Measurements from ENCODE around the gene CARD11. TPM values are rescaled to one million over a fixed set of nuclear protein-coding genes. Genes with fewer than 3 reads are reported as not detected.
"Not testable (repeated sequence)": the region's sequence is repeated elsewhere in the genome, so short reads cannot be mapped to it uniquely, and the experiment has no call there.

The CARD11 gene
- total and polyA plus RNA-seq, 3 donors from 2014 or later = 2.9 to 3.9 (median 3.2) TPM

DNA sequence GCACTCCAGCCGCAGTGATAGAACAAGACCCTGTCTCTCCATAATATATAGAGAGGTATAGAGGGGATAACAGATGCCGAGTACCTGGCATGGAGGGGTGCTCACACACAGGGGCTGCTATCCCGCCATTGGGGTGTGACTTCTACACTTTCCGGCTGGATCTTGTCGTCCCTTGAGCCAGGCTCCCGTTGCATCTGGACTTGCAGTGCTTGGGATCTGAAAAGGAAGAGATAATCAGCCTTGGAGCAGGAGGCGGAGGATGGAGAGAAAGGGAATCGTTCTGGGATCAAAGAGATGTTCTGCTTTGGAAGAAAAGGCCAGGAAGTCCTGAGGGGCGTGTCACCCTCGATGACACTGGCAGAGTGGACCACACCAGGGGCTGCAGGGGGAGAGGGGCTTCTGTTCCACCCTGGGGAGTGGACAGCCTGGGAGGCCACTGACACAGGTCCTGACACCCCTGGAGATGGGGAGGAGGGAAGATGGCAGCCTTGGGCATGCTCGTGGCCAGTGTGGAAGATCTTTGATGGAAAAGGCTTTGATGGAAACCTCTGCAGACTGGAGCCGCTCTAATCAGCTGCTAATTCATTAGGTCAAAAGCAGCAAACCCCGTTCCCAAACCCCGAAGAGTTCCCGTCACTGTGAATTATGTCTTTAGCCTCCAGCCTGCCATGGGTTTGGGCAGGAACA is 85.1 kb downstream of the CARD11 start:
- WGBS, 2 donors = 77 to 81% methylated on average over 14 to 15 of the region's 15 CpGs
- intact Hi-C loops (cut with DNase I; ENCODE audit: low total_unique reads) = no loop called here
- no peak overlapping the region for H3K4me3 ChIP-seq

GRCh38 chr7:2957369-2957727 is 86.3 kb downstream of the CARD11 start:
- DNase-seq; H3K4me1 ChIP-seq; H3K27ac ChIP-seq; H3K4me3 ChIP-seq; H3K9me3 ChIP-seq; H3K27me3 ChIP-seq; H3K36me3 ChIP-seq (ENCODE audit: low read depth, missing control alignments); intact Hi-C loops (cut with DNase I; ENCODE audit: low total_unique reads): not testable (repeated sequence)
- WGBS, 2 donors = 97 to 98% methylated on average over 5 of the region's 5 CpGs

More for the DNA sequence above, 85.1 kb downstream of the CARD11 start:
- no peak overlapping the region for H3K27ac ChIP-seq
- H3K4me1 ChIP-seq = no peaks in the 10 kb centered on the region
- H3K9me3 ChIP-seq = no peaks in the 10 kb centered on the region
- H3K27me3 ChIP-seq = no peaks in the 10 kb centered on the region
- DNase-seq = no peak
- TF ChIP-seq POLR2A (IDR thresholded peaks at IDR 0.05) = no peak
- no peaks in the 10 kb centered on the region for H3K36me3 ChIP-seq (ENCODE audit: low read depth, missing control alignments)

DNA sequence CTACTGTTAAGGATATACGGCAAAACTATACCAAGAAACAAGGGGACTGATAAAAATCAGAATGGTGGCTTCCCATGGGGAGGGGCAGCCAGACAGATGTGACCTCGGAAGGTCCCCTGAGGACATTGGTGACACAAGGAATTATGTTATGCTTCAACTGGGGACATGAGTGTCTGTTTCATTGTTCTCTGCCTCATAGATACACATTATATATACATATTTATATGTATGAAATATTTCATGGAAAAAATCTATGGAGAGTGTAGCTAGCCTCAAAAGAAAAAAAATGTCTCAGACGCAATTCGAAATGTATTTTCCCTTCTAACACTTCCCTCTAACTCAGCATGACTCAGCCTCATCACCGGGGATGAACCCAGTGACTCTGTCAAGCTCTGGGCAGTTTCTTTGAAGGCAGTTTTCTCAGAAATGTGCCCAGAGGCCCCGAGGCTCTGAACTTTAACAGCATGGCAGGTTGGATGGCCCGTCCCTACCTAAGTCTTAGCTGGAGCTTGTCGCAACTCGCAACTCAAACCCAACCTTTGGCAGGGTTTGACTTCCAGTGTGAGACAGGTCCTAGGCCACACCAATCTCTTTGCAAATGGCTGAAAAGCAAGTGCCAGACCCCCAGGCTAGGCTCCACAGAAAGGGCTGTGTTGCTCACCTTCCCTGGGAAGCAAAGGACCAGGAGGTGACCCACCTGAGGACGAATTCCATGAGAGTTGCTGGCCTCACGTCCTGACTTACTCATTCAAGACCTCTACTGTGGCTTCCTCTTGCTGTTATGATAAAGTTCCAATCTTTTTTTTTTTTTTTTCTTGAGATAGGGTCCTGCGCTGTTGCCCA is 86.9 kb downstream of the CARD11 start:
- Histone ChIP-seq H3K4me3 (no peak overlapping the region), H3K36me3 (ENCODE audit: low read depth, missing control alignments) (no peaks in the 10 kb centered on the region), H3K4me1 (no peaks in the 10 kb centered on the region), H3K27ac (no peak overlapping the region), H3K9me3 (no peaks in the 10 kb centered on the region), H3K27me3 (no peaks in the 10 kb centered on the region)
- intact Hi-C loops (cut with DNase I; ENCODE audit: low total_unique reads) = no loop called here
- no peak for TF ChIP-seq POLR2A (IDR thresholded peaks at IDR 0.05)
- TF ChIP-seq, protein P1, sequence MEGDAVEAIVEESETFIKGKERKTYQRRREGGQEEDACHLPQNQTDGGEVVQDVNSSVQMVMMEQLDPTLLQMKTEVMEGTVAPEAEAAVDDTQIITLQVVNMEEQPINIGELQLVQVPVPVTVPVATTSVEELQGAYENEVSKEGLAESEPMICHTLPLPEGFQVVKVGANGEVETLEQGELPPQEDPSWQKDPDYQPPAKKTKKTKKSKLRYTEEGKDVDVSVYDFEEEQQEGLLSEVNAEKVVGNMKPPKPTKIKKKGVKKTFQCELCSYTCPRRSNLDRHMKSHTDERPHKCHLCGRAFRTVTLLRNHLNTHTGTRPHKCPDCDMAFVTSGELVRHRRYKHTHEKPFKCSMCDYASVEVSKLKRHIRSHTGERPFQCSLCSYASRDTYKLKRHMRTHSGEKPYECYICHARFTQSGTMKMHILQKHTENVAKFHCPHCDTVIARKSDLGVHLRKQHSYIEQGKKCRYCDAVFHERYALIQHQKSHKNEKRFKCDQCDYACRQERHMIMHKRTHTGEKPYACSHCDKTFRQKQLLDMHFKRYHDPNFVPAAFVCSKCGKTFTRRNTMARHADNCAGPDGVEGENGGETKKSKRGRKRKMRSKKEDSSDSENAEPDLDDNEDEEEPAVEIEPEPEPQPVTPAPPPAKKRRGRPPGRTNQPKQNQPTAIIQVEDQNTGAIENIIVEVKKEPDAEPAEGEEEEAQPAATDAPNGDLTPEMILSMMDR (IDR thresholded peaks at IDR 0.05) = no peak
- 85% methylated on average over 11 to 12 of the region's 12 CpGs for WGBS, 2 donors
- DNase-seq = no peak

DNA sequence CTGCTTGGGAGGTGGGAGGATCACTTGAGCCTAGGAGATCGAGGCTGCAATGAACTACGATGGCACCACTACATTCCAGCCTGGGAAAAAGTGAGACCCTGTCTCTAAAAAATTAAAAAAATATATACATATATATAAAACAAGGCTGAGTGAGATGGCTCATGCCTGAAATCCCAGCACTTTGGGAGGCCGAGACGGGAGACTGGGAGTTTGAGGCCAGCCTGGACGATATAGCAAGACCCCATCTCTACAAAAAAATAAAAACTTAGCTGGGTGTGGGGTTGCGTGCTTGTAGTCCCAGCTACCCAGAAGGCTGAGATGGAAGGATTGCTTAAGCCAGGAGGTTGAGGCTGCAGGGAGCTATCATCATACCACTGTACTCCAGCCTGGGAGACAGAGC is 87.6 kb downstream of the CARD11 start:
- no peaks in the 10 kb centered on the region for H3K4me1 ChIP-seq
- WGBS, 2 donors = 93 to 94% methylated on average over 6 of the region's 6 CpGs
- no peaks in the 10 kb centered on the region for H3K9me3 ChIP-seq
- intact Hi-C loops (cut with DNase I; ENCODE audit: low total_unique reads) = no loop called here
- no peak for TF ChIP-seq POLR2A (IDR thresholded peaks at IDR 0.05)
- TF ChIP-seq, protein P1 (IDR thresholded peaks at IDR 0.05) = no peak
- no peak for DNase-seq
- no peaks in the 10 kb centered on the region for H3K27me3 ChIP-seq
- no peak overlapping the region for H3K27ac ChIP-seq
- H3K4me3 ChIP-seq = no peak overlapping the region
- H3K36me3 ChIP-seq (ENCODE audit: low read depth, missing control alignments) = no peaks in the 10 kb centered on the region

GRCh38 chr7:2955269-2955668 is 88.4 kb downstream of the CARD11 start:
- H3K36me3 ChIP-seq (ENCODE audit: low read depth, missing control alignments) = no peaks in the 10 kb centered on the region
- DNase-seq = no peak
- H3K4me3 ChIP-seq = no peak overlapping the region
- no peaks in the 10 kb centered on the region for H3K27me3 ChIP-seq
- H3K4me1 ChIP-seq = no peaks in the 10 kb centered on the region
- intact Hi-C loops (cut with DNase I; ENCODE audit: low total_unique reads) = no loop called here
- no peak overlapping the region for H3K27ac ChIP-seq
- no peaks in the 10 kb centered on the region for H3K9me3 ChIP-seq
- TF ChIP-seq POLR2A (IDR thresholded peaks at IDR 0.05) = no peak
- TF ChIP-seq, protein P1 (IDR thresholded peaks at IDR 0.05) = no peak
- WGBS, 2 donors = 62 to 77% methylated on average over 4 of the region's 4 CpGs

Measured in testis (tissue), 3 donors.